Muscle of arm (tissue), 14 donors: ENCODE data around the gene MALAT1. TPM values are rescaled to one million over a fixed set of nuclear protein-coding genes. Genes with fewer than 3 reads are reported as not detected.
"Not testable (repeated sequence)": the region's sequence is repeated elsewhere in the genome, so short reads cannot be mapped to it uniquely, and the experiment has no call there.

Experiments
- DNase-seq: peaks from one replicate; pipeline ENCODE4 v3.0.0-alpha.2; 2013
- long read RNA-seq, 11 donors: transcript quantifications; one replicate each; lab custom pipeline, GENCODE V29; 2026
- polyA plus RNA-seq, 12 donors: library from polyadenylated mRNA; unstranded; fragments of 120-200 nt; gene quantifications; one replicate each; pipeline ENCODE4 v1.2.1, GENCODE V29; 2013; ENCODE audit not compliant: insufficient read length in 12 of 12

Gene MALAT1
- 100 to 1,000 TPM; 102 to 554 (median 247) TPM for polyA plus RNA-seq
- long read RNA-seq, donor 1, full-length matches to known transcripts = 4,384 of 4,384 reads
- long read RNA-seq, donor 1, partial matches to known transcripts = 0 of 4,384 reads
- long read RNA-seq, donor 1, other reads (novel, unspliced or antisense) = 0 of 4,384 reads
- long read RNA-seq, donor 2, full-length matches to known transcripts = 646 of 646 reads
- long read RNA-seq, donor 2, partial matches to known transcripts = 0 of 646 reads
- long read RNA-seq, donor 2, other reads (novel, unspliced or antisense) = 0 of 646 reads
- long read RNA-seq, donor 3, full-length matches to known transcripts = 680 of 680 reads
- long read RNA-seq, donor 3, partial matches to known transcripts = 0 of 680 reads
- long read RNA-seq, donor 3, other reads (novel, unspliced or antisense) = 0 of 680 reads
- long read RNA-seq, donor 4, full-length matches to known transcripts = 543 of 543 reads
- long read RNA-seq, donor 4, partial matches to known transcripts = 0 of 543 reads
- long read RNA-seq, donor 4, other reads (novel, unspliced or antisense) = 0 of 543 reads
- long read RNA-seq, donor 5 = 0 reads
- long read RNA-seq, donor 6, full-length matches to known transcripts = 815 of 815 reads
- long read RNA-seq, donor 6, partial matches to known transcripts = 0 of 815 reads
- long read RNA-seq, donor 6, other reads (novel, unspliced or antisense) = 0 of 815 reads
- long read RNA-seq, donor 7, full-length matches to known transcripts = 707 of 707 reads
- long read RNA-seq, donor 7, partial matches to known transcripts = 0 of 707 reads
- long read RNA-seq, donor 7, other reads (novel, unspliced or antisense) = 0 of 707 reads
- long read RNA-seq, donor 8, full-length matches to known transcripts = 2,155 of 2,155 reads
- long read RNA-seq, donor 8, partial matches to known transcripts = 0 of 2,155 reads
- long read RNA-seq, donor 8, other reads (novel, unspliced or antisense) = 0 of 2,155 reads
- long read RNA-seq, donor 9, full-length matches to known transcripts = 235 of 235 reads
- long read RNA-seq, donor 9, partial matches to known transcripts = 0 of 235 reads
- long read RNA-seq, donor 9, other reads (novel, unspliced or antisense) = 0 of 235 reads
- long read RNA-seq, donor 10, full-length matches to known transcripts = 989 of 989 reads
- long read RNA-seq, donor 10, partial matches to known transcripts = 0 of 989 reads
- long read RNA-seq, donor 10, other reads (novel, unspliced or antisense) = 0 of 989 reads
- long read RNA-seq, donor 11, full-length matches to known transcripts = 1,013 of 1,013 reads
- long read RNA-seq, donor 11, partial matches to known transcripts = 0 of 1,013 reads
- long read RNA-seq, donor 11, other reads (novel, unspliced or antisense) = 0 of 1,013 reads

- peak; percentile 98 for DNase-seq
These were observed at the start of gene MALAT1 for GRCh38 chr11:65498977-65499712. TSS of gene MALAT1 (plus strand) at chr11:65499045.

DNA sequence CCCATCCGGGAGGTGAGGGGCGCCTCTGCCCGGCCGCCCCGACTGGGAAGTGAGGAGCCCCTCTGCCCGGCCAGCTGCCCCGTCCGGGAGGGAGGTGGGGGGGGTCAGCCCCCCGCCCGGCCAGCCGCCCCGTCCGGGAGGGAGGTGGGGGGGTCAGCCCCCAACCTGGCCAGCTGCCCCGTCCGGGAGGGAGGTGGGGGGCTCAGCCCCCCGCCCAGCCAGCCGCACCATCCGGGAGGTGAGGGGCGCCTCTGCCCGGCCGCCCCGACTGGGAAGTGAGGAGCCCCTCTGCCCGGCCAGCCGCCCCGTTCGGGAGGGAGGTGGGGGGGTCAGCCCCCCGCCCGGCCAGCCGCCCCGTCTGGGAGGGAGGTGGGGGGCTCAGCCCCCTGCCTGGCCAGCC lies 47.5 kb upstream of the MALAT1 start:
- DNase-seq = not testable (repeated sequence)

- DNase-seq = not testable (repeated sequence)
These were observed 46.6 kb upstream of the MALAT1 start for GRCh38 chr11:65452259-65452658.

DNA sequence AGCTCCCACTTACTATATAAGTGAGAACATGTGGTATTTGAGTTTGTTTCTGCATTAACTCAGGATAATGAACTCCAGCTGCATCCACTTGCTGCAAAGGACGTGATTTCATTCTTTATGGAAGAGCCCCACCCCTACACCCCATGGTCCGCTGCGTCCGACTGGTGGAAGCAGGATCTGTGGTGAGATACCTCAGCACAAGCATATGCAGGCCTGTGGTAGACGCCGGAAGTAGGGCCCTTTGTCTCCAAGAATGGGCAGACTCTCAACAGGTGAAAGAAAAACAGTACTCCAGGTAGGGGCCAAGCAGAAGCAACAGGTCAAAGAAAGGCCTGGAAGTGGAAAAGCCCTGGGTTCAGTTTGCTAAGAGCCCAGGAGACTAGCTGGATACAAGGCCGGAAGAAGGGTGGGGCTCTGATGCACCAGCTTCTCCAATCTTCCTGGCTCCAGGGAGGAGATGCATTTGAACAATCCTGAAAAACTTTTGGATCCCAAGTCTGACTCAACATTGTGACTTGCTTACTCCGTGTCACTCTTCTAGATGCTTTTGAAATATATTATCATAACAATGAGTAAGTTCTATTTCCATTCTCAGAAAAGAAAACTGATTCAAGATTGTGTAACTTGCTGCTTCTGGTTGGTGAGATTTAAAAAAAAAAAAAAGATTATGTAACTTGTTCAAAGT lies 45.9 kb upstream of the MALAT1 start:
- DNase-seq = peak; percentile 63

DNA sequence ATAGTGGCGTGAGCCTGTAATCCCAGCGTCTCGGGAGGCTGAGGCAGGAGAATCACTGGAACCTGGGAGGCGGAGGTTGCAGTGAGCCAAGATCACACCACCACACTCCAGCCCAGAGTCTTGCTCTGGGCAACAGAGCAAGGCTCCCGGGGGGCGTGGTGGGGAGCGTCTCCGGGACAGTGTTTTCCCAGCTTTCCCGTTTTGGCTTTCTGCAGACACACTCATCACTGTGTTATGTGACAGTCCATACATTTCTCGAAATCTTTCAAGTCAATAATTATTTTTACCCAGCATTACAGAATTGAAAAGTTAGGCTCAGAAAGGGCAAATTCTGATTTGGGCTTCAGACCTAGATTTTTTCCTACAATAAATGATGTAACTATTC lies 44.5 kb upstream of the MALAT1 start:
- DNase-seq = no peak

GRCh38 chr11:65454696-65455456 lies 44.0 kb upstream of the MALAT1 start:
- peak; percentile 95 for DNase-seq

DNA sequence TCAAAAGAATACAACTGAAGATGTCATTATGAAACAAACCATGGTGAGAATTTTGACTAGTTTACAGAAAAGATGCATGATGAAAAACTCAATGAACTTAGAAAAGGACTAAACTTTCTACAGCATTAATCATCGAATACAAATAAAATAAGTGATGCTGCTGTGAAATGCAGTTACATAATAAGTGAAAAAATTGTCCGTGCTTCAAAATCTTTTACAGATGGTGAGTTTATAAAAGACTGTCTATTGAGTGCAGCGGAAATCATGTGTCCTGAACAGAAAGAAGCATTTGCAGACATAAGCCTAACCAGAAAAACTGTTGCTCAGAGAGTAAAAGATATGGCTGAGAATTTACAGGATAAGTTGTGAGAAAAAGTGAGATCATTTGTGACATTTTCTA lies 42.4 kb upstream of the MALAT1 start:
- no peak for DNase-seq

DNA sequence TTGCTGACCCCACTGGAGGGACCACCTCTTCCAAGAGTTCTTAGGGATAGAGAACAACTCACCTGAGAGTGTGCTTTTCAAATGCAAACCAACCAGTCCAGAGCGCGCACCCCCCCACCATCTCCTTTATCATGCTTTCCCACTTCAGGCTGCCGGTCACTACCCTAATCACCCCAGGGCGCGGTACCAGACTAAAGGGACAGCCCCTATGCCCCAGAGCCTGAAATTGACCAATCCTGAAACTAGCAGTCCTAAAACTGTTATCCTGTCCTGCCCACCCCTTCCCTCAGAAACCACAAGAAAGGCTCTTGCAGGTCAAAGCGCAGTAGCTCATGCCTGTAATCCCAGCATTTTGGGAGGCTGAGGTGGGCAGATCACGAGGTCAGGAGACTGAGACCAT lies 39.3 kb upstream of the MALAT1 start:
- DNase-seq = no peak

GRCh38 chr11:65465471-65465870 lies 33.4 kb upstream of the MALAT1 start:
- not testable (repeated sequence) for DNase-seq

- DNase-seq = not testable (repeated sequence)
These were observed 31.5 kb upstream of the MALAT1 start for GRCh38 chr11:65467306-65467705.

DNA sequence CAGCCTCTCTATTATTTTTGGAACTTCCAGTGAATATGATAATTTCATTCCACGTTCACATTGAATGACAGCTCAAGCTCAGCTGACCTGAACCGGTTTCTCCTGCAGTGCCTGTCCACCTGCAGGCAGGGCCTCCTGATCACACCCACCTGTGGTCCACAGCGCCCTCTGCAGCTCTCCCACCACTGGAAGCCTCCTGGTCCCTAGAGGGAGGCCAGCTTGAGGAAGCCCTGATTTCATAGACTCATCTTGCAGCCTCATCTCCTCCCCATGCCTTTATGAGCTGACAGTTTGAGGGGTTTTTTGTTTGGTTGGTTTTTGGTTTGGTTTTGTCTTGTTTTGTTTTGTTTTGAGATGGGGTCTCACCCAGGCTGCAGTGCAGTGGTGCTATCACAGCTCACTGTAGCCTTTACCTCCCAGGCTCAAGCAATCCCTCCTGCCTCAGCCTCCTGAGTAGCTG lies 29.9 kb upstream of the MALAT1 start:
- DNase-seq = no peak

- DNase-seq = no peak
These were observed 28.3 kb upstream of the MALAT1 start for GRCh38 chr11:65470433-65471049.

DNA sequence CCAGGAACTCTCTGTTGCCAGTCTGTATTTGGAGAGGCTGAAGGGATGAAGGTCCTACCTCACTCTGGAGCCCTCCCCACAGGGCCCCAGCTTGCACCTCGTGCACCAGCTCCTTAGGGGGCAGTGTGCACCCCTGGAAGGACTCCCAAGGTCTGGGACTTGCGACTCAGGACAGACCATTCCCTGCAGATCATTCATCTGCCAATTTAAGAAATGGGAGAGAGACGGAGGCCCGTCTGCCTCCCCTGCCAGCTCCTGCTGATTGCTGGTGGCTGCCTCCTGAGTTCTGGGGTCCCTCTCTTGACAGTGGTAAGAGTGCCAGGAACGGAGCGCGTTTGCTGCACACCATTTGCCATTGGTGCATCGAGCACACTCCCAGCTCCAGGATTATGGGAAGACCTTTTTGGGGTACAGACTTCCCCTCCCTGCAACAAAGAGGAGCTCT lies 27.4 kb upstream of the MALAT1 start:
- DNase-seq = no peak

- not testable (repeated sequence) for DNase-seq
These were observed 26.1 kb upstream of the MALAT1 start for GRCh38 chr11:65472588-65473277.

- DNase-seq = no peak
These were observed 25.5 kb upstream of the MALAT1 start for GRCh38 chr11:65473278-65473860.

- DNase-seq = no peak
These were observed 24.0 kb upstream of the MALAT1 start for GRCh38 chr11:65474864-65475263.

DNA sequence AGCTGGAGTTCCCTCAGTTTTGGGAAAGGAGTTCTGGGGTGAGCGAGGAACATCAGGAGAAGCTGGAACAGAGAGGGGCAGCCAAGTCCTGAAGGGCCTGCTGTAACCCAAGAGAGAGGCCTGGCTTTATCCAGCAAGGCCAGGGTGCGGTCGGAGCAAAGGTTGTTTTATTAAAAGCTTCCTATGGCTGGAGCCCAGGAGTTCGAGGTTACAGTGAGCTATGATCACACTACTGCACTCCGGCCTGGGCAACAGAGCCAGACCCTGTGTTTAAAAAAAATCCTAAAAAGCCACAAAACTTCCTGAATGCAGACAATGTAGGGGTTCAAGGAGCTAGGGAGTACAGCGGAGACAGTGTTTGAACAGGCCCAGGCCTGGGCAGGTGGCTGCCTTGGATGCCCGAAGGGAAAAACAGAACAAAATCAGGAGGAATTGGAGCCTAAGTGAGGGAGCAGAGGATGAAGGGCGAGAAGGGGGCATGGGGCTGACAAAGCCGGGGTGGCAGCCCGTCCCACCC lies 22.2 kb upstream of the MALAT1 start:
- DNase-seq = no peak
